ENCODE measurements around the gene TES.

Gene TES

DNA sequence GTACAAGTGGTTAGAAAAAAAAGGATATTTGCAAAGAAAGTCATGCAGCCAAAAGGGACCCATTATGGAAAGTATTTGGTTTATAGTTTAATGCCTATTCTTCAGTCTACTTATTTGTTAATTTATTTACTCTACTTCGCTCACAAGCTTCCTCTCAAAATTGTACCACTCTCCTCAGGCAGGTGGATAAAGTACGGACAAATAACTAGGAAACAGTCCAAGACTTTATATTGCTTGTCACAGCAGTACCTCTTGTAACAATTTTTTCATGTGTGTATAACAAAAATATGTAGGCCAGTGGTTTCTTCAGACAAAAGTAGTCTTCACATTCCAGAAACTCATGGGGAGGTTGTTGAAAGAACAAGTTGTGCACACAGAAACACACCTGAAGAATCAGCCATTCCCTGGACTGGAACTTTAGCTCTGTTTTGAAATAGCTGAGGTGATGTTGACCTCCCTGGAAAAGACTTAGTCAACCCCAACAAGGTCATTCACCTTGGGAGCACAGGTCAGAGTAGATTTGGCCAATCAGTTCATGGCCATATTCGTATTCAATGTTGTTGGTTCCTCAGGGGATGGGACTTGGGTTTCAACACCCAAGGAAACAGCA lies 73.4 kb downstream of the TES start:
- no peaks in the 10 kb centered on the region for H3K36me3 ChIP-seq
- no peak overlapping the region for H3K4me3 ChIP-seq (ENCODE audit: low read depth in 1 of 2, low read length in 1 of 2)
- H3K27me3 ChIP-seq, result no peaks in the 10 kb centered on the region
- no peaks in the 10 kb centered on the region for H3K4me1 ChIP-seq (ENCODE audit: control insufficient read depth in 1 of 2, insufficient read depth in 1 of 2, low read depth in 1 of 2, low read length in 1 of 2)
- no peak overlapping the region for H3K27ac ChIP-seq
- TF ChIP-seq, protein P1, sequence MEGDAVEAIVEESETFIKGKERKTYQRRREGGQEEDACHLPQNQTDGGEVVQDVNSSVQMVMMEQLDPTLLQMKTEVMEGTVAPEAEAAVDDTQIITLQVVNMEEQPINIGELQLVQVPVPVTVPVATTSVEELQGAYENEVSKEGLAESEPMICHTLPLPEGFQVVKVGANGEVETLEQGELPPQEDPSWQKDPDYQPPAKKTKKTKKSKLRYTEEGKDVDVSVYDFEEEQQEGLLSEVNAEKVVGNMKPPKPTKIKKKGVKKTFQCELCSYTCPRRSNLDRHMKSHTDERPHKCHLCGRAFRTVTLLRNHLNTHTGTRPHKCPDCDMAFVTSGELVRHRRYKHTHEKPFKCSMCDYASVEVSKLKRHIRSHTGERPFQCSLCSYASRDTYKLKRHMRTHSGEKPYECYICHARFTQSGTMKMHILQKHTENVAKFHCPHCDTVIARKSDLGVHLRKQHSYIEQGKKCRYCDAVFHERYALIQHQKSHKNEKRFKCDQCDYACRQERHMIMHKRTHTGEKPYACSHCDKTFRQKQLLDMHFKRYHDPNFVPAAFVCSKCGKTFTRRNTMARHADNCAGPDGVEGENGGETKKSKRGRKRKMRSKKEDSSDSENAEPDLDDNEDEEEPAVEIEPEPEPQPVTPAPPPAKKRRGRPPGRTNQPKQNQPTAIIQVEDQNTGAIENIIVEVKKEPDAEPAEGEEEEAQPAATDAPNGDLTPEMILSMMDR (IDR thresholded peaks at IDR 0.05), result no peak
- no peaks in the 10 kb centered on the region for H3K9me3 ChIP-seq

DNA sequence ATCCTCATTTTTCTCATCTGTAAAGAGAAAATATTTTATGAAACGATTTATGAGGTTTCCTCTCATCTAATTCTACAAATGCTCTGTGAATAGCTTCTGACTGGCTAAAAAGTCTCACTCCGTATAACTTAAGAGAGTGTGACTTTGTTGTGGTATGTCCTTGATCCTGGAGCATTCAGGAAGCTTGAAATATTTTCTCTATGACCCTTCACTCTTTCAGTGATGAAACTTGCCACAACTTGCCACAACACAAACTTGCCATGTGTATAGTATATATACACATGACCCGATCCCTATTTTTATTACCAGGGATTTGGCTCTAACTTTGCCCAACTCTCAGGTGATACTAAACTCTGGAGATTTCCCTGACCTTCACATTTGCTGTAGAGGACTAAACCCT lies 74.1 kb downstream of the TES start:
- Histone ChIP-seq H3K4me3 (ENCODE audit: low read depth in 1 of 2, low read length in 1 of 2) (no peak overlapping the region), H3K27ac (no peak overlapping the region), H3K27me3 (no peaks in the 10 kb centered on the region), H3K9me3 (no peaks in the 10 kb centered on the region), H3K4me1 (ENCODE audit: control insufficient read depth in 1 of 2, insufficient read depth in 1 of 2, low read depth in 1 of 2, low read length in 1 of 2) (no peaks in the 10 kb centered on the region), H3K36me3 (no peaks in the 10 kb centered on the region)
- TF ChIP-seq, protein P1 (IDR thresholded peaks at IDR 0.05), result no peak

DNA sequence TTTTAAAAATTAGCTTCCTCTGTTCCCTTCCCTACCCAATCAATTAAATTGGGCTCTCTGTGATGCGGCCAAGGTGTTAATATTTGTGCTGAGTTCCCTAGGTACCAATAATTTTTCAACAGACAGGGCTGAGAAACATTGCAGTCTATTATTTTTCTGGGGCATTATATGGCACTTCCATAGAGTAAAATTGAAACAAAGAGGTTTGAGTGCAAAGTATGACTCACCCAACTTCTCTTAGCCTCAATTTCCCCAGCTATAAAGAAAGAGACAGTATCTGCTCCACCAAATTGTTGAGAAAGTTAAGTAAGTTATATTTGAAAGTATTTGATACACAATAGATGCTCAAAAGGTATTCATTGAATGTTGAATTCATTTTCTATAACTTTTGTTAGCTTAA lies 74.9 kb downstream of the TES start:
- Histone ChIP-seq H3K9me3 (no peaks in the 10 kb centered on the region), H3K4me3 (ENCODE audit: low read depth in 1 of 2, low read length in 1 of 2) (no peak overlapping the region), H3K36me3 (no peaks in the 10 kb centered on the region), H3K27ac (no peak overlapping the region), H3K27me3 (no peaks in the 10 kb centered on the region), H3K4me1 (ENCODE audit: control insufficient read depth in 1 of 2, insufficient read depth in 1 of 2, low read depth in 1 of 2, low read length in 1 of 2) (no peaks in the 10 kb centered on the region)
- TF ChIP-seq, protein P1 (IDR thresholded peaks at IDR 0.05), result no peak

DNA sequence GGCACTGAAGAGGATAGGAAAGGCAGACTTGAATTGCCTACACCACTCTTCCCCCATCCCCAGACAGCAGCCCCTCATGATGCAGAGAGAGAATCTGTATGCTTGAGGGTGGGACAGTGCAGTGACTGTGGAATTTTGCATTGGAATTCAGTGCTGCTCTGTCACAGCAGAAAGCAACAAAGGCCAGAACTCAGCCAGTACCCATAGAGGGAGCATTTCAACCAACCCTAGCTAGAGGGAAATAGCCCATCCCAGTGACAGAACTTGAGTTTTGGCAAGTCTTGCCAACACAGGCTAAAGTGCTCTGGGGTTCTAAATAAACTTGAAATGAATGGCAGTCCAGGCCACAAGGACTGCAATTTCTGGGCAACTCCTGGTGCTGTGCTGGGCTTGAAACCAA lies 80.4 kb downstream of the TES start:
- H3K36me3 ChIP-seq, result no peaks in the 10 kb centered on the region
- no peaks in the 10 kb centered on the region for H3K4me1 ChIP-seq (ENCODE audit: control insufficient read depth in 1 of 2, insufficient read depth in 1 of 2, low read depth in 1 of 2, low read length in 1 of 2)
- H3K4me3 ChIP-seq (ENCODE audit: low read depth in 1 of 2, low read length in 1 of 2), result no peak overlapping the region
- TF ChIP-seq, protein P1 (IDR thresholded peaks at IDR 0.05), result no peak
- no peaks in the 10 kb centered on the region for H3K27me3 ChIP-seq
- H3K27ac ChIP-seq, result no peak overlapping the region
- no peaks in the 10 kb centered on the region for H3K9me3 ChIP-seq

DNA sequence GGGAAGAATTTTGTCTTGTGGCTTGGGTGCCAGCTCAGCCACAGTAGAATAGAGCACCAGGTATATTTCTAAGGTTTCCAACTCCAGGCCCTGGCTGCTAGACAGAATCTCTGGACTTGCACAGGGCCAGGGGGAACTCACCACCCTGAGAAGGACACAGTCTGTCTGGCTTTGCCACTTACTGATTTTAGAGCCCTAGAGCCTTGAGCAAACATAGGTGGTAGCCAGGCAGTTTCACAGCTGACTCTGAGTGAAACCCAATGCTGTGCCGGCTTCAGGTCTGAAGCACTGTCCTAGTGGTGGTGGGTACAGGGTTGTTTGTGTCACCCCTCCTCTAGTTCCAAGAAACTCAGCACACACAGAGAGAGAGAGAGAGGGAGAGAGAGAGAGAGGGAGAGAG lies 81.6 kb downstream of the TES start:
- no peaks in the 10 kb centered on the region for H3K9me3 ChIP-seq
- H3K36me3 ChIP-seq, result no peaks in the 10 kb centered on the region
- TF ChIP-seq, protein P1 (IDR thresholded peaks at IDR 0.05), result no peak
- H3K27ac ChIP-seq, result no peak overlapping the region
- no peak overlapping the region for H3K4me3 ChIP-seq (ENCODE audit: low read depth in 1 of 2, low read length in 1 of 2)
- H3K27me3 ChIP-seq, result no peaks in the 10 kb centered on the region
- no peaks in the 10 kb centered on the region for H3K4me1 ChIP-seq (ENCODE audit: control insufficient read depth in 1 of 2, insufficient read depth in 1 of 2, low read depth in 1 of 2, low read length in 1 of 2)

DNA sequence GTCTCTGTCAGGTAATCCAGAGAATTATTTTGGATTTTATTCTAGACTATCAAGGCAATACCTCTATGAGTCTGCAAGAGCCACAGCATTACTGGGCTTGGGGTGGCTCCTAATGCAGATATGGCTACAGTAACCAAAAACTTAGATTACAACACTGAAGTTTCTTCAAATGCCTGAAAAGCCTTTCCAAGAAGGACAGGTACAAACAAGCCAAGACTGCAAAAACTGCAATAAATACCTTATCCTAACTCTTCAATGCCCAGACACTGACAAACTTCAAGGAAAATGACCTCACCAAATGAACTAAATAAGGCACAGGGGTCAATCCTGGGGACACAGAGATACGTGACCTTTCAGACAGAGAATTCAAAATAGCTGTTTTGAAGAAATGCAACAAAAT lies 82.0 kb downstream of the TES start:
- H3K4me3 ChIP-seq (ENCODE audit: low read depth in 1 of 2, low read length in 1 of 2), result no peak overlapping the region
- H3K27me3 ChIP-seq, result no peaks in the 10 kb centered on the region
- H3K27ac ChIP-seq, result no peak overlapping the region
- H3K9me3 ChIP-seq, result no peaks in the 10 kb centered on the region
- no peaks in the 10 kb centered on the region for H3K36me3 ChIP-seq
- TF ChIP-seq, protein P1 (IDR thresholded peaks at IDR 0.05), result no peak
- H3K4me1 ChIP-seq (ENCODE audit: control insufficient read depth in 1 of 2, insufficient read depth in 1 of 2, low read depth in 1 of 2, low read length in 1 of 2), result no peaks in the 10 kb centered on the region
